ENCODE data around the gene CPEB1. TPM values are rescaled to one million over a fixed set of nuclear protein-coding genes. Genes with fewer than 3 reads are reported as not detected.

The CPEB1 gene
- total and polyA plus RNA-seq, 2 donors (not counting 1 experiment from before 2014, with no cell fraction given), result 0.19 to 0.62 TPM

DNA sequence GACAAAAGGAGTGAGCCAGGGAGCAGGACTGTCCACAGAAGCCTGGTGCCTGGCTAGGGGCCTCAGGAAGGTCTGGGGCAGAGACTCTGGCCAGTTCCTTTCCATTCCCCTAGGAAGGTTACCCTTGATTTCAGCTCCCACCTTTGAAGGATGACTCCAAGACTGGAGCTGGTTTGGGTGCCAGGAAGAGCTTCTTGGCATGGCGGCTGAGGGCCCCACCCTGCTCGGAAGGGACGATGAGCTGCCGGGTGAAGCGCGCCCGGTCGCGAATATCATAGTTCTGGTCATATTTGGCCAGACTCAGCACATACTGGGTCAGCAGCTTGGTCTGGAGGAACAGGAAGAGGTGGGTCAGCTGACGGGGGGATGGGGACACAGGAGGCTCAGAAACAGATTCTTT is 19.4 kb upstream of the CPEB1 start:
- no peak overlapping the region for H3K9ac ChIP-seq (ENCODE audit: low read length)
- DNase-seq, result no peak
- H3K4me1 ChIP-seq (ENCODE audit: control insufficient read depth in 2 of 2, insufficient read depth in 2 of 2, low read length in 2 of 2), result no peaks in the 10 kb centered on the region
- intact Hi-C loops (cut with micrococcal nuclease), result no loop called here
- no peak overlapping the region for H3K27ac Mint-ChIP-seq
- TF ChIP-seq EZH2 (IDR thresholded peaks at IDR 0.05; ENCODE audit: borderline replicate concordance, insufficient read depth, low read depth, low read length, poor library complexity, severe bottlenecking), result no peak
- TF ChIP-seq, protein P1, sequence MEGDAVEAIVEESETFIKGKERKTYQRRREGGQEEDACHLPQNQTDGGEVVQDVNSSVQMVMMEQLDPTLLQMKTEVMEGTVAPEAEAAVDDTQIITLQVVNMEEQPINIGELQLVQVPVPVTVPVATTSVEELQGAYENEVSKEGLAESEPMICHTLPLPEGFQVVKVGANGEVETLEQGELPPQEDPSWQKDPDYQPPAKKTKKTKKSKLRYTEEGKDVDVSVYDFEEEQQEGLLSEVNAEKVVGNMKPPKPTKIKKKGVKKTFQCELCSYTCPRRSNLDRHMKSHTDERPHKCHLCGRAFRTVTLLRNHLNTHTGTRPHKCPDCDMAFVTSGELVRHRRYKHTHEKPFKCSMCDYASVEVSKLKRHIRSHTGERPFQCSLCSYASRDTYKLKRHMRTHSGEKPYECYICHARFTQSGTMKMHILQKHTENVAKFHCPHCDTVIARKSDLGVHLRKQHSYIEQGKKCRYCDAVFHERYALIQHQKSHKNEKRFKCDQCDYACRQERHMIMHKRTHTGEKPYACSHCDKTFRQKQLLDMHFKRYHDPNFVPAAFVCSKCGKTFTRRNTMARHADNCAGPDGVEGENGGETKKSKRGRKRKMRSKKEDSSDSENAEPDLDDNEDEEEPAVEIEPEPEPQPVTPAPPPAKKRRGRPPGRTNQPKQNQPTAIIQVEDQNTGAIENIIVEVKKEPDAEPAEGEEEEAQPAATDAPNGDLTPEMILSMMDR (IDR thresholded peaks at IDR 0.05), result no peak
- ATAC-seq (ENCODE audit: low read depth), result no peak
- H3K27me3 Mint-ChIP-seq, result peaks cover 49% of the 10 kb centered on the region
- H3K4me2 ChIP-seq (replicated peaks; ENCODE audit: low read depth, low read length, poor library complexity, severe bottlenecking), result no peak overlapping the region
- H3K27me3 ChIP-seq (replicated peaks in 1 of 4; ENCODE audit: control extremely low read depth in 1 of 4, control insufficient read depth in 3 of 4, insufficient read depth in 4 of 4, low read length in 3 of 4), result peaks cover 0 to 23% (median 0%) of the 10 kb centered on the region in 4 experiments
- 91% methylated on average over 10 of the region's 10 CpGs for WGBS (ENCODE audit: insufficient coverage)
- H3K9me3 ChIP-seq (ENCODE audit: control extremely low read depth in 1 of 3, control insufficient read depth in 2 of 3, insufficient read depth in 1 of 3, low read length in 2 of 3), result peaks cover 0 to 8% (median 0%) of the 10 kb centered on the region in 3 donors
- no peaks in the 10 kb centered on the region for H3K4me1 Mint-ChIP-seq
- H4K20me1 ChIP-seq (ENCODE audit: control insufficient read depth, insufficient read depth, low read length, poor library complexity, severe bottlenecking), result no peaks in the 10 kb centered on the region
- ChIA-PET CTCF (no interaction called here), POLR2A (no interaction called here)
- H3K79me2 ChIP-seq (ENCODE audit: control insufficient read depth, insufficient read depth, low read length), result no peaks in the 10 kb centered on the region
- H3K27ac ChIP-seq (ENCODE audit: low read length in 2 of 2), result no peak overlapping the region
- H2AFZ ChIP-seq (ENCODE audit: insufficient read depth, low read depth, low read length, poor library complexity, severe bottlenecking), result no peak overlapping the region
- H3K4me3 Mint-ChIP-seq, result no peak overlapping the region
- no peaks in the 10 kb centered on the region for H3K9me3 Mint-ChIP-seq (ENCODE audit: insufficient read depth)
- H3K4me3 ChIP-seq (ENCODE audit: control extremely low read depth in 1 of 5, extremely low read depth in 1 of 5, insufficient read depth in 1 of 5, low read depth in 2 of 5, low read length in 4 of 5), result no peak overlapping the region
- no peaks in the 10 kb centered on the region for H3K36me3 ChIP-seq (replicated peaks in 1 of 2; ENCODE audit: control extremely low read depth in 1 of 2, control insufficient read depth in 1 of 2, extremely low read depth in 1 of 2, insufficient read depth in 2 of 2, low read length in 1 of 2)

DNA sequence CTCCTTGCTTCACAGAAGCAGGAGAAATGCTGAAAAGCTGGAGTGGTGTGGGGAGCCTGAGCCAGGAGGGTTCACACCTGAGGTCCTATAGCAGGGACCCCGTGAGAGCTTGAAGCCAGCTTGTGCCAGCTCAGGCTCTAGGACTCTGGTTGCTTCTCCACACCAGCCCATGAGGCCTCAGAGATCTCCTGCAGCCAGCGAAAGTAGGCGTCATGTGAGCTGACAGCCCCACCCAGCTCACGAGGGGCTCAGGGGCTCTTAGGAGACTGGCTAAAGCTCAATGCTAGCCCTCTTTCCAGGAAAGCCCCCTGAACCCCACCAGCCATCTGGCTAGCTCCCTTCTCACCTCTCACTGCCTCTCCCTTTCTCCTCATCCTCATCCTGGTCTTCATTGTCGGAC is 16.9 kb upstream of the CPEB1 start:
- no peak for TF ChIP-seq EZH2 (IDR thresholded peaks at IDR 0.05; ENCODE audit: borderline replicate concordance, insufficient read depth, low read depth, low read length, poor library complexity, severe bottlenecking)
- TF ChIP-seq, protein P1 (IDR thresholded peaks at IDR 0.05), result no peak
- H3K27ac ChIP-seq (ENCODE audit: low read length in 2 of 2), result no peak overlapping the region
- DNase-seq (no peak), ATAC-seq (ENCODE audit: low read depth) (no peak)
- H3K79me2 ChIP-seq (ENCODE audit: control insufficient read depth, insufficient read depth, low read length), result no peaks in the 10 kb centered on the region
- H3K9me3 ChIP-seq (ENCODE audit: control extremely low read depth in 1 of 3, control insufficient read depth in 2 of 3, insufficient read depth in 1 of 3, low read length in 2 of 3), result peaks cover 0 to 8% (median 0%) of the 10 kb centered on the region in 3 donors
- CTCF ChIA-PET, result no interaction called here
- H3K36me3 ChIP-seq (replicated peaks in 1 of 2; ENCODE audit: control extremely low read depth in 1 of 2, control insufficient read depth in 1 of 2, extremely low read depth in 1 of 2, insufficient read depth in 2 of 2, low read length in 1 of 2), result no peaks in the 10 kb centered on the region
- no peaks in the 10 kb centered on the region for H4K20me1 ChIP-seq (ENCODE audit: control insufficient read depth, insufficient read depth, low read length, poor library complexity, severe bottlenecking)
- intact Hi-C loops (cut with micrococcal nuclease), result no loop called here
- H3K4me1 ChIP-seq (ENCODE audit: control insufficient read depth in 2 of 2, insufficient read depth in 2 of 2, low read length in 2 of 2), result no peaks in the 10 kb centered on the region
- Mint-ChIP-seq H3K4me3 (no peak overlapping the region), H3K4me1 (no peaks in the 10 kb centered on the region), H3K27ac (no peak overlapping the region), H3K27me3 (peaks cover 50% of the 10 kb centered on the region), H3K9me3 (ENCODE audit: insufficient read depth) (no peaks in the 10 kb centered on the region)
- WGBS (ENCODE audit: insufficient coverage), result 94% methylated on average over 5 of the region's 5 CpGs
- H3K9ac ChIP-seq (ENCODE audit: low read length), result no peak overlapping the region
- no peak overlapping the region for H2AFZ ChIP-seq (ENCODE audit: insufficient read depth, low read depth, low read length, poor library complexity, severe bottlenecking)
- H3K4me2 ChIP-seq (replicated peaks; ENCODE audit: low read depth, low read length, poor library complexity, severe bottlenecking), result no peak overlapping the region
- H3K4me3 ChIP-seq (ENCODE audit: control extremely low read depth in 1 of 5, extremely low read depth in 1 of 5, insufficient read depth in 1 of 5, low read depth in 2 of 5, low read length in 4 of 5), result no peak overlapping the region
- H3K27me3 ChIP-seq (replicated peaks in 1 of 4; ENCODE audit: control extremely low read depth in 1 of 4, control insufficient read depth in 3 of 4, insufficient read depth in 4 of 4, low read length in 3 of 4), result peaks cover 0 to 23% (median 0%) of the 10 kb centered on the region in 4 experiments
- POLR2A ChIA-PET, result no interaction called here

Measured in B cell (primary cell).